GM13976 (cell line): ENCODE measurements around the gene LEO1.

Experiments used
- DNase-seq: peaks from one replicate; pipeline ENCODE4 v3.0.0; 2012; ENCODE audit warnings: low spot score
- CTCF ChIP-seq: IDR thresholded peaks from 2 replicates; pipeline ENCODE4 v1.5.1; 2012; ENCODE audit warnings: borderline replicate concordance, mild to moderate bottlenecking; ENCODE audit not compliant: insufficient read depth; ENCODE audit errors: extremely low read depth, missing control alignments, control extremely low read depth
- in situ Hi-C: fragments of 300-500 bp; cut with MboI; formaldehyde crosslinking; loops from one replicate; pipeline ENCODE4 v1.12.0; 2022; ENCODE audit warnings: low sequenced_read_pairs, mixed read lengths, inconsistent platforms; ENCODE audit not compliant: unreplicated experiment

The LEO1 gene

GRCh38 chr15:51907136-51907862 is 64.3 kb downstream of the LEO1 start:
- no peak for TF ChIP-seq CTCF
- in situ Hi-C loops, result no loop called here
- no peak for DNase-seq

GRCh38 chr15:51904931-51905330 is 66.6 kb downstream of the LEO1 start:
- DNase-seq, result no peak
- no peak for TF ChIP-seq CTCF
- in situ Hi-C loops, result no loop called here

- no peak for DNase-seq
- TF ChIP-seq CTCF, result no peak
- in situ Hi-C loops, result no loop called here
Measured at GRCh38 chr15:51904421-51904820, 67.2 kb downstream of the LEO1 start.

GRCh38 chr15:51889486-51889885 is 82.1 kb downstream of the LEO1 start:
- in situ Hi-C loops, result no loop called here
- no peak for TF ChIP-seq CTCF
- no peak for DNase-seq

- peak; percentile 57 for DNase-seq
- in situ Hi-C loops, result no loop called here
- TF ChIP-seq CTCF, result peak; percentile 40
Measured at GRCh38 chr15:51888593-51889195, 82.9 kb downstream of the LEO1 start.
